GM20000 (cell line): ENCODE measurements around the gene C19orf25.

Experiments used
- DNase-seq: peaks from one replicate; pipeline ENCODE4 v3.0.0; 2012; ENCODE audit warnings: low spot score
- TF ChIP-seq, protein P1 (sequence below): IDR thresholded peaks from 2 replicates; pipeline ENCODE4 v1.5.1; 2012; ENCODE audit warnings: mild to moderate bottlenecking, control low read depth; ENCODE audit errors: extremely low read depth, missing control alignments

C19orf25 gene

DNA sequence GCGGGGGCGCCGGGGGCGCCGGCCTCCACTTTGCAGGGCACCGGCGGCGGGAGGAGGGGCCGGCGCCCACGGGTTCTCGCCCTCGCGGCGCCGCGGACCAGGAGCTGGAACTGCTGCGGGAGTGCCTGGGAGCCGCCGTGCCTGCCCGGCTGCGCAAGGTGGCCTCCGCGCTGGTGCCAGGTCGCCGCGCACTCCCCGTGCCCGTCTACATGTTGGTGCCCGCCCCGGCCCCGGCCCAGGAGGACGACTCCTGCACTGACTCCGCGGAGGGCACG lies 11.9 kb downstream of the C19orf25 start:
- TF ChIP-seq, protein P1, sequence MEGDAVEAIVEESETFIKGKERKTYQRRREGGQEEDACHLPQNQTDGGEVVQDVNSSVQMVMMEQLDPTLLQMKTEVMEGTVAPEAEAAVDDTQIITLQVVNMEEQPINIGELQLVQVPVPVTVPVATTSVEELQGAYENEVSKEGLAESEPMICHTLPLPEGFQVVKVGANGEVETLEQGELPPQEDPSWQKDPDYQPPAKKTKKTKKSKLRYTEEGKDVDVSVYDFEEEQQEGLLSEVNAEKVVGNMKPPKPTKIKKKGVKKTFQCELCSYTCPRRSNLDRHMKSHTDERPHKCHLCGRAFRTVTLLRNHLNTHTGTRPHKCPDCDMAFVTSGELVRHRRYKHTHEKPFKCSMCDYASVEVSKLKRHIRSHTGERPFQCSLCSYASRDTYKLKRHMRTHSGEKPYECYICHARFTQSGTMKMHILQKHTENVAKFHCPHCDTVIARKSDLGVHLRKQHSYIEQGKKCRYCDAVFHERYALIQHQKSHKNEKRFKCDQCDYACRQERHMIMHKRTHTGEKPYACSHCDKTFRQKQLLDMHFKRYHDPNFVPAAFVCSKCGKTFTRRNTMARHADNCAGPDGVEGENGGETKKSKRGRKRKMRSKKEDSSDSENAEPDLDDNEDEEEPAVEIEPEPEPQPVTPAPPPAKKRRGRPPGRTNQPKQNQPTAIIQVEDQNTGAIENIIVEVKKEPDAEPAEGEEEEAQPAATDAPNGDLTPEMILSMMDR: no peak
- DNase-seq: no peak

DNA sequence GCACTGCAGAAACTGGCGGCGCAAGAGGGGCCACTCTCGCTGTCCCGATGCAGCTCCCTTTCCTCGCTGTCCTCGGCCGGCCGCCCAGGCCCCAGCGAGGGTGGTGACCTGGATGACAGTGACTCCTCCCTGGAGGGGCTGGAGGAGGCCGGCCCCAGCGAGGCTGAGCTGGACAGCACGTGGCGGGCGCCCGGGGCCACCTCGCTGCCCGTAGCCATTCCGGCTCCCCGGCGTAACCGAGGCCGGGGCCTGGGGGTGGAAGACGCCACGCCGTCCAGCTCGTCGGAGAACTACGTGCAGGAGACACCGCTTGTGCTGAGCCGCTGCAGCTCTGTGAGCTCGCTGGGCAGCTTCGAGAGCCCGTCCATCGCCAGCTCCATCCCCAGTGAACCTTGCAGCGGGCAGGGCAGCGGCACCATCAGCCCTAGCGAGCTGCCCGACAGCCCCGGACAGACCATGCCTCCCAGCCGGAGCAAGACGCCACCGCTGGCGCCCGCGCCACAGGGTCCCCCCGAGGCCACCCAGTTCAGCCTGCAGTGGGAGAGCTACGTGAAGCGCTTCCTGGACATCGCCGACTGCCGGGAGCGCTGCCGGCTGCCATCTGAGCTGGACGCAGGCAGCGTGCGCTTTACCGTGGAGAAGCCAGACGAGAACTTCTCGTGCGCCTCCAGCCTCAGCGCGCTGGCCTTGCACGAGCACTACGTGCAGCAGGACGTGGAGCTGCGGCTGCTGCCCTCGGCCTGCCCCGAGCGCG lies 12.4 kb downstream of the C19orf25 start:
- TF ChIP-seq, protein P1: no peak
- no peak for DNase-seq

DNA sequence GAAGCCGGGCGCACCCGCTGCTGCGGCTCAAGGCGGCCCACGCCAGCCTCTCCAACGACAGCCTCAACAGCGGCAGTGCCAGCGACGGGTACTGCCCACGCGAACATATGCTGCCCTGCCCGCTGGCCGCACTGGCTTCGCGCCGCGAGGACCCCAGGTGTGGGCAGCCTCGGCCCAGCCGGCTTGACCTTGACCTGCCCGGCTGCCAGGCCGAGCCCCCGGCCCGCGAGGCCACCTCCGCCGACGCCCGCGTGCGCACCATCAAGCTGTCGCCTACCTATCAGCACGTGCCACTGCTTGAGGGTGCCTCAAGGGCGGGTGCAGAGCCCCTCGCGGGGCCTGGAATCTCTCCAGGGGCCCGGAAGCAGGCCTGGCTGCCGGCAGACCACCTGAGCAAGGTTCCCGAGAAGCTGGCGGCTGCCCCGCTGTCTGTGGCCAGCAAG lies 13.0 kb downstream of the C19orf25 start:
- TF ChIP-seq, protein P1: no peak
- DNase-seq: no peak

DNA sequence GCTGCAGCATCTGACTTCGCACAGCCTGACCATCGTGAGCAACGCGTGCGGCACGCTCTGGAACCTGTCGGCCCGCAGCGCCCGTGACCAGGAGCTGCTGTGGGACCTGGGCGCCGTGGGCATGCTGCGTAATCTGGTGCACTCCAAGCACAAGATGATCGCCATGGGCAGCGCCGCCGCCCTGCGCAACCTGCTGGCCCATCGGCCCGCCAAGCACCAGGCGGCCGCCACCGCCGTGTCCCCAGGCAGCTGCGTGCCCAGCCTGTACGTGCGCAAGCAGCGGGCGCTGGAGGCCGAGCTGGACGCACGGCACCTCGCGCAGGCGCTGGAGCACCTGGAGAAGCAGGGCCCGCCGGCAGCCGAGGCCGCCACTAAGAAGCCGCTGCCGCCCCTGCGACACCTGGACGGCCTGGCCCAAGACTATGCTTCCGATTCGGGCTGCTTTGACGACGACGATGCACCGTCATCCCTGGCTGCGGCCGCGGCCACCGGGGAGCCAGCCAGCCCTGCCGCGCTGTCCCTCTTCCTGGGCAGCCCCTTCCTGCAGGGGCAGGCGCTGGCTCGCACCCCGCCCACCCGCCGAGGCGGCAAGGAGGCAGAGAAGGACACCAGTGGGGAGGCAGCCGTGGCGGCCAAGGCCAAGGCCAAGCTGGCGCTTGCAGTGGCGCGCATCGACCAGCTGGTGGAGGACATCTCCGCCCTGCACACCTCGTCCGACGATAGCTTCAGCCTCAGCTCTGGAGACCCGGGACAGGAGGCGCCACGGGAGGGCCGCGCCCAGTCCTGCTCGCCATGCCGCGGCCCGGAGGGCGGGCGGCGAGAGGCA lies 13.6 kb downstream of the C19orf25 start:
- DNase-seq: peak; percentile 84
- TF ChIP-seq, protein P1: peak; percentile 8

DNA sequence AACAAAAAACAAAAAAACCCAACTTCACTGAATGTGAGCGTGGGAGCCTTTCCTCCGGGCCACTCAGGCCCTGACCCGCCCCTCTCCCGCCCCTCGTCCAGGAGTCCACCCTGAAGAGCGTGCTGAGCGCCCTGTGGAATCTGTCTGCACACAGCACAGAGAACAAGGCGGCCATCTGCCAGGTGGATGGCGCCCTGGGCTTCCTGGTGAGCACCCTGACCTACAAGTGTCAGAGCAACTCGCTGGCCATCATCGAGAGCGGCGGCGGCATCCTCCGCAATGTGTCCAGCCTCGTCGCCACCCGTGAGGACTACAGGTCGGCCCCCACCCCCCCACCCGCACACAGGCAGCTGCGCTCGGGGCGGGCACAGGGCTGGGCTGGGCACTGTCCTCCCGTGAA lies 17.2 kb downstream of the C19orf25 start:
- TF ChIP-seq, protein P1: no peak
- DNase-seq: no peak

DNA sequence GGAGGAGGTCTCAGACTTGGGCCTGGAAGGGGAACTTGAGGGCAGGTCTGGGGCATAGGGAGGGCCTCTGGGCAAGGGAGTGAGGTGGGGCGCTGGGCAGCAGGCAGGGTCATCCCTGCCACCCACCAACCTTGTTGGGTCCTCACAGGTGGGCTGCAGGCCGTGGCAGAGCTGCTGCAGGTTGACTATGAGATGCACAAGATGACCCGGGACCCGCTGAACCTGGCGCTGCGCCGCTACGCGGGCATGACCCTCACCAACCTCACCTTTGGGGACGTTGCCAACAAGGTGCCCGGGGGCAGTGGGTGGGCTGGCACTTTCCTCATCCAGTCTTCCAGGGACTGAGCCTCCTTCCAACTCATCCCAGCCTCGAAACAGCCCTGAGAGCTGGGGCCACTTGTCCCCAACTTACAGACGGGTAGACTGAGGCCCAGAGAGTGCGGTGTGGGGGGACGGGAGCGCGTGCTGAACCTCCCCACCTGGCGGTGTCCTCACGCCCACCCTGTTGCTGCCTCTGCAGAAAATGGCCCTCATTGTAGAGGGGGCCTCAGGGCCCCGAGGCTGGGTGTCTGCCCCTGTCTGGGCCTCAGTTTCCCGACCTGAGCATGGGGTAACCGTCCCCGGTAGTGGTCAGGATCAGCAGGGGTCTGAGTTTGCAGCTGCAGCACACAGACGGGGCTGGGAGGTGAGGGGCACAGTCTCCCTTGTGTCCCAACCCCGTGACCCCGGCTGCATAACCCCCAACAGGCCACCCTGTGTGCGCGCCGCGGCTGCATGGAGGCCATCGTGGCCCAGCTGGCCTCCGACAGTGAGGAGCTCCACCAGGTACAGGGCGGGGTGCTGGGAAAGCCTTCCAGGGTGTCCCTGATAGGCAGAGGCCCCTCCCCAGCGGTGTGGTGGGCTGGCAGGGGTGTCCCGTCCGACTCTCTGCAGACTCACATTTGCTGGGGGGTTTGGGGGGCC lies 18.7 kb downstream of the C19orf25 start:
- DNase-seq: no peak
- TF ChIP-seq, protein P1: no peak
